Endothelial cell of hepatic sinusoid (primary cell): ENCODE data around the gene PAQR7.

Experiments
- in situ Hi-C: cut with HindIII; loops from 2 replicates; pipeline ENCODE4 v1.10.0; 2017; ENCODE audit warnings: low sequenced_read_pairs

The PAQR7 gene

DNA sequence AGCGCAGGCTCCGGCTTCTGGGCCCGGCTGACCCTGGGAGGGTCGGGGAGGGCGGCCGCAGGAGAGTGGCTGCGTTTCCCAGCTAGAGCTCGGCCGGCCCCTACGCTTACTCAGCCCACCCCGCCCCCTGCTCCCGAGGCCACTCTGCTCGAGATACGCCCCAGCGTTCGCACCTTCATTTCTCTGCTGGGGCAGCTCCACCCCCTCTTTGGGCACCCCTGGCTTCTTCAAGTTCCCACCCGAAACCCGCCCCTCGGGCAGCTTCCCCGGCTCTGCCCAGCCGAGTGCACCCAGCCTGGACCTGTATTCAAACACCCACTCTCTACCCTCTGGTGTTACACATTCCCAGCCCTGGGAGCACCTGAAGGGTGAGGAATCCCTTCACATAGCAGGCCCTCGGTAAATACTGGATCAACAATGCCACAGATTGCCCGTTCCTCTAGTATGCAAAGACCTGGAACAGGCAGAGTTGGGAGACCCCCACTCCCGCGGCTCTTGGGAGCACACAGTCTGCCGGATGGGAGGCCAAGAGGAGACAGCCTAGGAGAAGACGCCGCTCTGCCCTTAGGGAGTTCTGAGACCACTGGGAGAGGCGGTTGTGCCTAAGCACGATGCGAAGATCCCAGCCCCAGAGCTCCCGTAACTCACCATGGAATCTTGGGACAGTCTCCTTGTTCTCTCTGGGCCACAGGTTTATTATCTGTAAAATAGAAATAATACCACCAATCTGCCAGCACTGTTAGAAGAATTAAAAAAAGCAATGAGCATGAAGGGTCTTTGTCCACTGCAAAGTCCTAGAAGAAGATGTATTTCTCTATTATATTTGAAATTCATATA, 566 bp upstream of the PAQR7 start:
- in situ Hi-C loops = no loop called here

DNA sequence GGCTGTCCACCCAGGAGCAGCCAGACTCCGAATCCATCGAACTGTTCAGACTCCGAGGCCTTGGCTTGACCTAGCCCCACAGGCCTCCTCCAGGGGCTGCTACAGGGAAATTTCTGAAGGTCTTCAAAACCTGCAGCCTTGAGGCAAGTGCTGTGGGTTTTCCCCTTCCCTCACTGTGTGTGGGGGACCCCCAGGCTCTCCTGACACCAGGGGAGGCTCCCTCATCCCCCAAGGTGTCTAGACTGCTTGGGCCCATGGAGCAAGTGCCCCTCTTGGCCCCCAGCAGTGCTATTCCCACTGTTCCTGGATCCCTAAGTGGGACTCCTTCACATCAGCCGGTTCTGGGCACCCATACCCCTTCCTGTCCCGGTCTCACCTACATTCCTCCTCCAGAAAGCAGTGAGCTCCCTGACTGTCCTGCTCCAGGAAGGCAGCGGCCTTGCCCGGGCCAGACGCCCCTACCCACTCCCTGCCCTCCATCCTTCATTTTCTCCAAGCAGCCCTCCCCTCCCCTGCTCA, 814 bp downstream of the PAQR7 start:
- in situ Hi-C loops = no loop called here

DNA sequence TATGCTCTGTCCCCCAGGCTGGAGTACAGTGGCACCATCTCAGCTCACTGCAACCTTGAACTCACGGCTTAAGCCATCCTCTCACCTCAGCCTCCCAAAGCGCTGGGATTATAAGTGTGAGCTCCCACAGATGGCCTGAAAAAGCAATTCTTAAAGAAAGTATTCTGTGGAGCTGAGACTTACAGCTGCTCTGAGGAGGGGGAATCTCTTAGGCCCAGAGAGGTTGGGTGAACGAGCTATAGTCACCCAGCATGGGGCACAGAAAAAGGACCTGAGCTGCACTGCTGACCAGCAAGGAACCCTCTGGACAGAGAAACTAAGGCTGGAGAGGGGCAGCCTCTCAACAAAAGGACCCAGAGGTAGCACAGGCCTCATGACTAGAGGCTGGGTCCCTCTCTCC, 1.3 kb downstream of the PAQR7 start:
- in situ Hi-C loops = no loop called here

DNA sequence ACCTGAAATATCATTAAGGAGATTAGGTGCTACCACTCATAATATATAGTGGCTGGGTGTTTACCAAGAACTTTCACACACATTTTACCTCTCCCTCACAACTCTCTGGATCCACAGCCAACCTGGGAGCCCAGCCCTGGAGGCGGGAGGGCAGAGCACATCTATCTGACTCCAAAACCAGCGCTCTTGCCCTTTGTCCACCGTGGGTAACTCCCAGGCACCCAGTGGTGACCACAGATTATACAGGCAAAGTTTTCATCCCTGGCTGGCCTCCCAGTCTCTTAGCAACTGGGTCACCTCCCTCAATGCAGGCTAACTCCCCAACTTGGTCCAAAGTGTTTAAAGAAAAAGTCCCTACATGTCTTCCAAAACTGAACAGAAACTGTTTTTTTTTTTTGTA, 2.4 kb downstream of the PAQR7 start:
- in situ Hi-C loops = no loop called here

DNA sequence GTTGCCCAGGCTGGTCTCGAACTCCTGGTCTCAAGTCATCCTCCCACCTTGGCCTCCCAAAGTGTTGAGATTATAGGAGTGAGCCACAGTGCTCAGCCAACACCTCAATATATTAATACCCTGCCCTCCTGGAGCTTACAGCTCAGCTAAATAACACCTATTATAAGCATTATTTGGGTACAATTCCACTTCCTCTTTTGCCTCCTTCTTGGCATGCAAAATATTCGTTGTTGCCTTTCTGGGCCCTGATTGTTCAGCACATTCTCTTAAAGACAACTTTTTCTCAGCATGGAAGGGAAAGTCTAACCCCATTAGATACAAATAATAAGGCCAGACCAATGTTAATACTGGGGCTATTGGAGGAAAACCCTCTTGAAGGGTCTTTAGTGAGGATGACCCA, 2.8 kb downstream of the PAQR7 start:
- in situ Hi-C loops = no loop called here

DNA sequence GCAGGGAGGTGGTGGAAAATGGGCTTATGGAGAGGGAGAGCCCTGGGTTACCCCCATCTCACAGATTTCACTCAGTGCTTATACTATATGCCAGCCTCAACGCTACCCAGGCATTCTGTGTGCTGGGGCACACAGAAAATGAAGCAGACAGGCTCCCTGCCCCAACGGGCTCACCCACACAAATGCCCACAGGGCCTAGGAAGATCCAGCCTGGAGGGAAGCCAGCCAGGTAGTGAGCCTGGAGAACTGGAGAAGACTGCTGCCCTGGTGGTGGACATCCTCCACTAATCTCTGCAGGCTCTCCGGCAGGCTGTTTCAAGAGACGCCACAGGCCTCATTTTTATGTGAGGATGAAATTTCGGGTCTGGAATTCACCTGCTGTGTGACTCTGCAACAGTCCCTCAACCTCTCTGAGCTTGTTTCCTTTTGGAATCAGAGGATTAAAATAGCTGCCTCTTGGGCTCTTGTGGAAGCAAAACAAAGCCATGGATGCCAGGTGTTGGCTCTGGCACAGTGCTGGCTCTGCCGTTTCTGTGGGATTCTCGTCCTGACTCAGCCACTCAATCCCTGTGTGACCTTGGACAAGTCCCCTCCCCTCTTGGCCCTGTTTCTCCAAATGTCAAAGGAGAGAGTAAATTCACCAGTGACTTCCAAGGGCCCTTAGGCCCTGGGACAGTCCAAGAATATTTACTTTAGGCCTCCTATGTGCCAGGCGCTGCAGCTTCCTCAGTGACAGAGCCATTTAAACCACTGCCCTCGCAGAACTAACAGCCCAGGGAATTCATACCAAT, 3.6 kb downstream of the PAQR7 start:
- in situ Hi-C loops = no loop called here

DNA sequence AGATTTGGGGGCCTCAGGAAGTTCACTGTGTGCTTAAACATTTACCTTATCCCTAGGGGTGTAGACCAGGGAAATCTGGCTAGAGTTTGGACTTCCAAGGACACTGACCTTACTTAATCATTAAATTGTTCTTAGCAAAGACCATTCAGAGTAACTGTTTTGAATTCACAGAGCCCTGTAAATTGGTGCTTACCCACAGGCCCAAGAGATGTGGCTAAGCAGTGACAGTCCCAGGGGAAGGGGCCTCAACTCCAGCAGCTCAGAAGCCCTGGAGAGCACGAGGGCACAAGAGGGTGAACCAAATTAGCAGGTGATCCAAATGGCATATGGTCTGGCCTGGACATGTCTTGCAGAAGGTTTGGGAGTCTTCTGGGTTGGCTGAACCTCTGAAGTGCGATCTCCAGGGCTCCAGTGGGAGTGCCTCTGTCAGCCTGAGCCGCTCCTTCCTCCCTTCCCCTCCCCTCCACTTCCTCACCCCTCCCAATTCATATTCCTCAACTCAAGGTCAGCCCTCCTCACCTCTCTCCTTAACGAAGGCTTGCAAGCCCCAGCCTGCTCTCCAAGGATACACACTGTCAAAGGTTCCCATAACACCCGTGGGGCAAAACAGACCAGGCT, 4.3 kb downstream of the PAQR7 start:
- in situ Hi-C loops = no loop called here

DNA sequence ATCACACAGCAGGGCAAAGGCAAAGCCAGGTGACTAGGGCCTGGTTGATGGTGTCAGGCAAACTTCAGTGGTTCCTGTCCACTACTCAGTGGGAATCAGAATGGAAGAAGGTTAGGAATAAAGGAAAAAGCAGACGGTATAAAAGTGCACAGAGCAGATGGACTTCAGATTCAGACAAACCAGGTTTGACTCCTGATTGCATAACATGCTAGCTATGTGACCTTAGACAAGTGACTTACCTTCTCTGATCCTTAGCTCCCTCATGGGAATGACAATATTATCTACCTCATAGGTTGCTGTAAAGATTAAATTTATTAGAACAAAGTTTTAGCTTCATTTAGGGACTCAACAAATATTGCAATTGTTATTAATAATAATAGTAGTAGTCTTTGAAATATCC, 4.9 kb downstream of the PAQR7 start:
- in situ Hi-C loops = no loop called here

DNA sequence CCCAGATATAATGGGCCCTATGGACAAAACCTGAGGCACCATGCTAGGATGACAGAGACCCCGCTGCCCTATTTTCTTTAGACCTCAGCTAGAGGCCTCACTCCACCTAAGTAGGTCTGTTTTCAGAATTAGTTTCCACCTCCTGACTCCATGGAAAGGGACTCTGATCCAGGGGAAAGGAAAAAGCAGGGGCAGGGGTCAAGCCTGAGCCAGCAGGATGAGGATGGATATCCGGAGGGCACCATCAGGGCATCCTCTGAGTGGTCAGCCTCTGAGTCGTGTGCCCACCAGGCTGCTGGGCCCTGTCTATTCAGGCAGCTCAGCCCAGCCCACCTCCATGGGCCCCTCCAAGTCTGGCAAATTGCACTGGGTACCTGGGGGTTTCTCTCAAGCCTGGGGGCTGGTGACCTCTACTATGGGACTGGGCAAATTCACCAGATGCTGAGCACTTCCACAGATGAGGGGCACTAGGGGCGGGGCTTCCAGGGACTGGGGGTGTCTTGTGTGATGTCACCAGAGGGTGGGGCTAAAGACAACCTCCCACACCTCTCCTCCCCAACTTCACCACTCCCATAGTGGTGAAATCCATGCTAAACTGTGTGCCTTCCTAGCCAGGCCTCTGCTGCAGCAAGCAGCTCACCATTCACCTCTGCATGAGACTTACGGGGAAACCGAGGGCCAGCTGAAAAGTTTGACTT, 5.5 kb downstream of the PAQR7 start:
- in situ Hi-C loops = no loop called here

DNA sequence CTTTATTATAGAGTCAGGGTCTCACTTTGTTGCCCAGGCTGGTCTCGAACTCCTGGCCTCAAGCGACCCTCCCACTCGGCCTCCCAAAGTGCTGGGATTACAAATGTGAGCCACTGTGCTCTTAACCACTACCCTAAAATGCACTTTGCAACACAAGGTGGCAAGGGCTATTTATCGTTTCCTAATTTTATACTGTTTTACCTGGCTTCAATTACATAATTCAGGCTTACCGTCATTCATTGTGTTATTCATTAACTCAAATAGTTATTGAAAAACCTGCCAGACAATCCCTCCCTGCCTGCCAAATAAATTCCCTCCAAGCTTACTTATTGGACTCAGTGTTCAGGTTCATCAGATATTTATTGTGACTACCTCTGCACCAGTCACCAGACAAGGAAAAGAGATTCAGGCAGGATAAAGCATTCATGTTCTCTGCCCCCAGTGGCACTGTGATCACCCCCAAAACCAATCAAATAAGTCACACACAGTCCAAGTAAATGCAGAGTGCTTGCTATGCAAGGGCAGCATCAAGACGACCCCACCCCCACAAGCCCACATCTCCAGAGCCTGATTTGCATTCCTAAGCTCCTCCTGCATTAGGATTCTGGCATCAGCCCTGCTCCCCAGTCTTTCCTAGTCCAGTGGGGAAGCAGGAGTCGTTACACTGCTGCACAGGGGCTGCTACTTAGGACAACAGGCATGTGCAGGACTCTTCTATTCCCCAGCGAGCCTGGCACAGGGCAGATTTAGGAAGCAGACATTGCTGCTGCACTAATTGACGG, 8.1 kb downstream of the PAQR7 start:
- in situ Hi-C loops = no loop called here

DNA sequence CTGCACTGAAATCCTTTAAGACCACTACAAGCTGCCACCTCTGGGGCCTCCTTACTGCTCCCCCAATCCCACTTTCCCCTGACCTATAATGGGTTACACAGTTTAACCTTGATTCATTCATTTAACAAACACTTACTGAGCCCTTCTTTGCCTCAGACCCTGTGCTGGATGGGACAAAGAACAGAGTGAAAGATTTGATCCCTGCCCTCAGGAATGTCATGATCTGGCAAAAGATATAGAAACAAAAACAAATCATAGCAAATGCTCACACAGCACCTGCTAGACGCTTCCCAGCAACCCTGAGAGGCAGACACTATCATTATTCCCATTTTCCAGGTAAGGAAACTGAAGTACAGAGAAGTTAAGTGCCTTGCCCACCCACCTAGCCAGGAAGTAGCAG, 9.2 kb downstream of the PAQR7 start:
- in situ Hi-C loops = no loop called here

DNA sequence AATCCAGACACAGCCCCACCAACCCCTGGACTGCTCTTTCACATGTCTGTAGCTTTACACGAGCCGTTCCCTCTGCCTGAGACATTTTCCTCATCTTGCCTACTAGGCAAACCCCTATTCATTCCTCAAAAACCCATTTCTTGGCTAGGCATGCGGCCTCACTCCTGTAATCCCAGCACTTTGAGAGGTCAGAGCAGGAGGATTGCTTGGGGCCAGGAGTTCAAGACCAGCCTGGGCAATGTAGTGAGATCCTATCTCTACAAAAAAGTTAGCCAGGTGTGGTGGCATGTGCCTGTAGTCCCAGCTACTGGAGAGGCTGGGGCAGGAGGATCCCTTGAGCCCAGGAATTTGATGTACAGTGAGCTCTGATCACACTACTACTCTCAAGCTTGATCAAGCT, 11.1 kb downstream of the PAQR7 start:
- in situ Hi-C loops = no loop called here

DNA sequence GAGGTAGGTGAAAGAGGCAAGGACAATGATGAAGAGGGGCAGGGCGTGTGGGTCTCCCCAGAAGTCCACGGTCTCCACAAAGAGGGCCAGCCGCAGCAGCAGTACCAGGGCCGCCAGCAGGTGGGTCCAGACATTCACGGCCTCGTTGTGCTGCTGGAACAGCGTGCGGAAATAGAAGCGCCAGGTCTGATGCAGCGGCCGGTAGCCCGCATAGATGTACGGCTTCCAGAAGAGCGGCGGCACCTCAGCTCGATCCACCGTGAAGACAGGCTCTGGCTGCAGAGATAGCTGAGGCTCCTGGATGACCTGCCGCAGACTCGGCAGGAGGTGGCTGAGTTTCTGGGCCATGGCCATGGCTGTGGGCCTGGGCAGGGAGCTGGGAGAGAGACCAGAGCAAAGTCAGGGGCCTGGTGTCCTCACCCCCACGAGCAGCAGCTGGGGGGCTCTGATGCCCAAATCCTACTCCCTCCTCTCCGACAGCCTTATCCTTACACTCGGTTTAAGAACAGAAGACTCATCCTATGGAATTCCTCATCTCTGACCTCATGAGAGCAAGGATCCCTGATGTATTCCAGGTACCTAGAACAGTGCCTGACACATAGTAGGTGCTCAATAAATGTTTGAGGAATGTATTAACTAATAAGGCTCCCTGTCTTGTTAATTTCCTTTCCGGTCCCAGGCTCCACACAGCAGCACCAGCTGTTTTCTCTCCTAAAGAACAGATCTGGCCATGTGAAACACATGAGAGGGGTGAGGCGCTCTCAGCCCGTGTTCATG, 11.8 kb downstream of the PAQR7 start:
- in situ Hi-C loops = no loop called here

DNA sequence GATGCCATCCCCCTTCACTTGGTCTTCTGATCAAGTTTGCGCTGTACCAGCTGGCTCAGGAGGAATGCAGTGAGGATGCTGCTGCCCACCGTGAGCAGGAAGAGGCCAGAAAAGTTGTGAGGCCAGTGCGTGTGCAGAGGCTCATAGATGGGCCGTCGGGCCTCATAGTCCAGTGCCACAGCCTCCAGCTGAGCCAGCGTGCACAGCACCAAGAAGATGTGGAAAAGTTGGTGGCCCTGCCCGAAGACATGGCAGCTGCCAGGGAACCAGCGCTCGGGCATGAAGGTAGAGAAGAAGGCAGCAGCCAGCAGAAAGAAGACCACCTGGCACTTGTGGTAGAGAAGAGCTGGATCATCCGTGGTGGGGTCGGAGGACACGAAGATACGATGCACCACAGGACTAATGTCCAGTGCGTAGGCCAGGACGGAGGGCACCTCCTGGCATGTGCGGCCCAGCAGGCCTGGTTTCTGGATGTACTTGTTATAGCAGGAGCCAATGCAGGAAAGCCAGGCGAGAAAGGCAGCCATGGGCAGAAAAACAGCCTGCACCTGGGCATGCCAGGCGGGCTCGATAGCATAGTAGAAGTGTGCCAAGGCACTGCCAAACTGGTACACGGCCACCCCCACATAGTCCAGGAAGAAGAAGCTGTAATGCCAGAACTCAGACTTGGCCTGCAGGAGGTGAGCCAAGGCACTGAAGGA, 12.6 kb downstream of the PAQR7 start:
- in situ Hi-C loops = no loop called here

DNA sequence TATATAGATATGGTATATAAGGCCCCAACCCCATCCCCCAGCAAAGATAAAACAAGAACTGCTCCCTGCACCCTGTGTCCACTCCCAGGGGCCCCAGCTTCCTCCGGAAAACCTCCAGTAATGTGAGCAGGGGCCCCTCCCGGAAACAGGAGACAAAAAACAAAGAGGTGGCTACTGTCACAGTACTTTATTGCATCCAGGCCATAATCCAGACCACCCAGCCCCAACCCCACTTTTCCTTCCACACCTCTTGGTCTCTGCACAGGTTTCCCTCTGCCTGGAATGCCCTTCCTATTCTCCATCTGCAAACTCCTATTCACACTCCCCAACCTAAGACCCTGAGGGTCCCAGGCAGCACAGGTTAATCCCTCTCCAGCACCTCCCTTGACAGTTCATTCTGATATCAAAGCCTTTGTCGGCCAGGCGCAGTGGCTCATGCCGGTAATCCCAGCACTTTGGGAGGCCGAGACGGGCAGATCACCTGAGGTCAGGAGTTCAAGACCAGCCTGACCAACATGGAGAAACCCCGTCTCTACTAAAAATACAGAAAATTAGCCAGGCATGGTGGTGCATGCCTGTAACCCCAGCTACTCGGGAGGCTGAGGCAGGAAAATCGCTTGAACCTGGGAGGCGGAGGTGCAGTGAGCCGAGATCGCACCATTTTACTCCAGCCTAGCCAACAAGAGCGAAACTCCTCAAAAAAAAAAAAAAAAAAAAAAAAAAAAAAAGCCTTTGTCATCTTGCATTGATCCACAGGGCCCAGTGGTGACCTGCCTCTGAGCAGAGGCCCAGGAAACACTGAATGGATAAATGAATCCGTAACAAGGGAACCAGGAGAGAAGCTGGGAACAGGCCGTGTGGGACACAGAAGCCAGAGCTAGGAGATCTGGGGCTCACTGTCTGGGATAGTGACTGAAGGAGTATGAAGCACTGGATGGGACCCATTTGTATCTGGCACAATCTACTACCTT, 13.9 kb downstream of the PAQR7 start:
- in situ Hi-C loops = no loop called here

DNA sequence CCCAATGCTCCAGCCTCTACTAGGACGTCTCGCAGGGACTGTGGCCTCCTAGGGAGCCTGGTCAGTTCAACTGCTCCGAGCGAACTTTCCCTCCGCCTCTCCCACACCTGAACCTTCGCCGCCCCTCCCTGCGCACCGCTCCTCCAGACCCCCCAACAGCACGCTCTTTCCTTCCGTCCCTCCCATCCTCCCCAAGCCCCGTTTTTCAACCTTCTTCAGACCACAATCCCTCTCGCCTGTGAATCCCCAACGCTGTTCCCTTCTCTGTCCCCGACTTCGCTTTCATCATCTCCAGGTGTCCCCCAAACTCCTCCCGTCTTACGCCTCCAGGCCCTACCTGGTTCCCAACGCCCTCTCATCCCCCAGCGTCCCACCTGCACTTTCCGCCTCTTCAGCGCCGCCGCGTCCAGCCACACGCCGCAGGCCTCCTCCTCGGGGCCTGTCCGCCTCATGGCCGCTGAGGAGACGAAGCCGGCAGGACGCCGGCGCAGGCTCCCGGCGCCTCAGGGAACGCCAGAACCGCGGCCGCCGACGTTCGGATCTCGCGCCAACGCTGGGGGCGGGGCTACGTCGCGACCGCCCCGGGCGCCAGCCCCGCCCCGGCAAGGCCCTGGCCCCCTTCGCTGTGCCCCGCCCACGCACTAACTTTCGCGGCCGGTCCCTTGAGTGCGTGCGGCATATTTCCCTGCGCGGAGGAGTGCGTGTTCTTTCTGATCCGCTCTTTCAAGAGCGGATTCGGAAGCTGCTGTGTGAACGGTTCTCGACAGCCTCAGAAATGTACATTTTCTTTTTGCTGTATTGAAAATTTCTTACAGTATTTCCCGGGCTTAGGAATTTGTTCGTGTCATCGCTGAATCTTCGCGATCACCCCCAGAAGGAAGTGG, 16.4 kb downstream of the PAQR7 start, which contains the start of gene AUNIP:
TSS of gene AUNIP (minus strand) at position 552 of the 884 bp plus-strand sequence. CDS start at position 452, 100 bp downstream.
- in situ Hi-C loops = no loop called here

DNA sequence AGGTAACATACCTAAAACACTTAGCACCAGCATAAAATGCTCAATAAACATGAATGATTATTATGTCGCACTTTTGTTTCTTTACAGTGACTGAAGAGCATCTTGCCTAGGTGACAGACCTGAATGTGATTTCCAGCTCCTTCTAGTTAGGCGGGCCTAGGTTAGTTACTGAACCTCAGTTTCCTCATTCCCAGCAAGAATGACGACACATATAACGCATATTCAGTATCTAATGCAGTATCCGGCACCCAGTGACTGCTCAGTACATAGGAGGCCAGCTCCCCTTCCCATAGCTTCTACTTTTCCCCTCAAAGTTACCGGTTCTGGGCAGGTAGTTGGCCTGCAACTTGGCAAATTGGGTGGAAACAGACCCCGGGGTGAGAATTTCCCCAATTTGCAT, 17.0 kb downstream of the PAQR7 start:
- in situ Hi-C loops = no loop called here
